Anterior cingulate cortex (tissue), 58 donors: Measurements from ENCODE around the gene LRBA.

Source experiments
- DNase-seq, 58 donors: peaks; one replicate each; lab custom pipeline; 2025; lab: John Stamatoyannopoulos, UW

Gene LRBA

GRCh38 chr4:150242820-150243458 lies 772.1 kb downstream of the LRBA start:
- peak in 12 of 58 donors; percentile 9 to 54 (median 23) for DNase-seq

GRCh38 chr4:150240011-150240410 lies 775.1 kb downstream of the LRBA start:
- no peak for DNase-seq

- no peak for DNase-seq
Measured at GRCh38 chr4:150238591-150238990, 776.5 kb downstream of the LRBA start.

- no peak for DNase-seq
Measured at GRCh38 chr4:150237110-150237872, 777.8 kb downstream of the LRBA start.

GRCh38 chr4:150236626-150237025 lies 778.5 kb downstream of the LRBA start:
- DNase-seq: no peak

GRCh38 chr4:150235808-150236271 lies 779.2 kb downstream of the LRBA start:
- peak in 1 of 58 donors; percentile 36 for DNase-seq

- DNase-seq: no peak
Measured at GRCh38 chr4:150235317-150235716, 779.8 kb downstream of the LRBA start.

GRCh38 chr4:150234246-150234645 lies 780.8 kb downstream of the LRBA start:
- DNase-seq: no peak

GRCh38 chr4:150232029-150232428 lies 783.1 kb downstream of the LRBA start:
- DNase-seq: no peak

GRCh38 chr4:150231107-150231770 lies 783.8 kb downstream of the LRBA start:
- no peak for DNase-seq

- DNase-seq: no peak
Measured at GRCh38 chr4:150230561-150230960, 784.5 kb downstream of the LRBA start.

- DNase-seq: no peak
Measured at GRCh38 chr4:150229520-150229919, 785.6 kb downstream of the LRBA start.

- no peak for DNase-seq
Measured at GRCh38 chr4:150224896-150225591, 790.0 kb downstream of the LRBA start.

- DNase-seq: peak in 3 of 58 donors; percentile 6 to 14 (median 8)
Measured at GRCh38 chr4:150219841-150220240, 795.2 kb downstream of the LRBA start.

GRCh38 chr4:150218447-150218846 lies 796.6 kb downstream of the LRBA start:
- no peak for DNase-seq

- peak in 10 of 58 donors; percentile 4 to 63 (median 15) for DNase-seq
Measured at GRCh38 chr4:150217808-150218207, 797.3 kb downstream of the LRBA start.

- peak in 24 of 58 donors; percentile 3 to 74 (median 28) for DNase-seq
Measured at GRCh38 chr4:150217192-150217591, 797.9 kb downstream of the LRBA start.

GRCh38 chr4:150216726-150217125 lies 798.4 kb downstream of the LRBA start:
- peak in 32 of 58 donors; percentile 5 to 83 (median 35) for DNase-seq

GRCh38 chr4:150215601-150216000 lies 799.5 kb downstream of the LRBA start:
- no peak for DNase-seq
